GM19099 (cell line): ENCODE data around the gene AIMP1.

Experiments used
- POLR2A ChIP-seq: IDR thresholded peaks from 3 replicates; pipeline ENCODE4 v1.6.1; 2011; ENCODE audit warnings: low read depth; ENCODE audit not compliant: insufficient read length; ENCODE audit errors: extremely low read depth

AIMP1 gene

GRCh38 chr4:106315968-106316772, at the start of gene AIMP1, which contains the start of gene TBCK:
Gene AIMP1 (plus strand): TSS chr4:106316550. CDS start chr4:106325010, 8,460 bp downstream.
Gene TBCK (minus strand): TSS chr4:106316209. CDS start chr4:106308960, 7,249 bp downstream.
- TF ChIP-seq POLR2A = peak; percentile 86

GRCh38 chr4:106268786-106269185, 47.6 kb upstream of the AIMP1 start:
- TF ChIP-seq POLR2A = no peak

GRCh38 chr4:106269711-106270110, 46.6 kb upstream of the AIMP1 start:
- no peak for TF ChIP-seq POLR2A

- TF ChIP-seq POLR2A = no peak
Measured at GRCh38 chr4:106270736-106271135, 45.6 kb upstream of the AIMP1 start.

GRCh38 chr4:106273831-106274230, 42.5 kb upstream of the AIMP1 start:
- TF ChIP-seq POLR2A = no peak

DNA sequence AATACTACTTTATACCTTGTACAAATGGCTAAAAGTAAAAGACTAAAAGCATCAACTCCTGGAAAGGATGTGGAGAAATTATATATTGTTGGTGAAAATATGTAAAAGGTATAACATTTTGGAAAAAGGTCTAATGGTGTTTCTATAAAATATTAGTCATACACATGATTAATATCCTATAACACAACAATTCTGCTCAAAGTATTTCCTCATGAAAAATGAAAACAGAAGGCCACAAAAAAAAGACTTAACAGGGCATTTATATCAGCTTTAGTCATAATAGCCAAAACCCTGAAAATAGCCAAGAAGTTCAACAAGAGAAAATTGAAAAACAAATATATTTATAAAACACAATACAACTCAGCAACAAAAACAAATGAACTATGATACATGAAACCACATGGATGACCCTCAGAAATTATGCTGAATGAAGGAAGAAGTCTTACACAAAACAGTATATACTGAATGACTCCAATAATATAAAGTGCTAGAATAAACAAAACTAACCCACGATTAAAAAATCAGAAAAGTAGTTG, 39.1 kb upstream of the AIMP1 start:
- TF ChIP-seq POLR2A = no peak

DNA sequence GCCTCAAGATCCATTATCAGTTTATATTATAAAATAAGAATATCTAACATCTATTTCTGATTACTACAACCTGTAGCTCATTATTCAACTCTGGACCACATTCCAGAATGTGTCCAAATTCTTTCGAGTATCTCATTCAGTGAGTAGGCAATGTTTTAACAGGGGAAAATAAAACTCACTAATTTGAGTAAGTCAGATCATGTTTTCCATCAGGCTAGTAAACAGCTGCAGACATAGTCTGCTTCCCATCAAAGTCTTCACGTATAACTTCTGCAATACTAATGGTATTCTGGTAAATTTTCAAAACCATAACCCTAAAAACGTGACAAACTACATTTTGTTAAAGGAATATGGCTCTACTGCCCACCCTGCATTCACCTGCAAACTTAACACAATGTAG, 32.1 kb upstream of the AIMP1 start:
- no peak for TF ChIP-seq POLR2A

DNA sequence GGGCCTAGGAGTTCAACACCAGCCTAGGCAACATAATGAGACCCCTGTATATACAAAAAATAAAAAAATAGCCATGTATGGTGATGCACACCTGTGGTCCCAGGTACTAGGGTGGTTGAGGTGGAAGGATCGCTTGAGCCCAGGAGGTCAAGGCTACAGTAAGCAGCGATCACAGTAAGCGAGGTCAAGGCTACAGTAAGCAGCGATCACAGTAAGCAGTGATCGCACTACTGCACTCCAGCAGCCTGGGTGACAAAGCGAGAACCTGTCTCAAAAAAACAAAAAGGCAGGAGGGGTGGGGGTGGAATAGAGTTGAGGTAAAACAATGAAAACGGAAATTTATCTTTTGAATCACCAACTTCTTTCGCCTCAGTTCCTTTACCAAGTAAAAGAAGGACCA, 29.7 kb upstream of the AIMP1 start:
- no peak for TF ChIP-seq POLR2A

DNA sequence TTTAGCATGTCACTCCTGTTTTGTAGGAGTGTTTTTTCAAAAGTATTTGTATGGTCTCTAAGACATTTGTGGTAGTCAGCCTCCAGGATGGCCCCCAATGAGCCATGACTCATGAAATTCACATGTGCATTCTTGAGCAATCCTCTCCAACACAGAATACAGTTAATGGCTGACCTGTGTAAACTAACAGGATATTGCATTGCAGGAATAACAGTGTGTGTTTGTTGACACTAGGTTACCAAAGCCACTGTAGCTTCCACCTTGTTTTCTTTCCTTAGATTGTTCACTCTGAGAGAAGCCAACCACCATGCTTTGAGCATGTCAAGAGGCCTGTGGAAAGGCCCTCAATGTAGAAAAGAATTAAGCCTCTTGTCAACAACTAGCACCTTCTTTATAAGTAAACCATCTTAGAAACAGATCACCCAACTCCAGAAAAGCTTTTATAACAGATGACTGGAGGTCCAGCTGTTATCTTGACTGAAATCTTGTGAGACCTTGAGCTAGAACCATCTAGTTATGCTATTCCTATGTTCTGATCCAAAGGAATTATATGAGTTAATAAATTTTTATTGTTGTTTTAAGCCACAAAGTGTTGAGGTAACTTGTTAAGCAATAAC, 28.9 kb upstream of the AIMP1 start:
- TF ChIP-seq POLR2A = no peak

DNA sequence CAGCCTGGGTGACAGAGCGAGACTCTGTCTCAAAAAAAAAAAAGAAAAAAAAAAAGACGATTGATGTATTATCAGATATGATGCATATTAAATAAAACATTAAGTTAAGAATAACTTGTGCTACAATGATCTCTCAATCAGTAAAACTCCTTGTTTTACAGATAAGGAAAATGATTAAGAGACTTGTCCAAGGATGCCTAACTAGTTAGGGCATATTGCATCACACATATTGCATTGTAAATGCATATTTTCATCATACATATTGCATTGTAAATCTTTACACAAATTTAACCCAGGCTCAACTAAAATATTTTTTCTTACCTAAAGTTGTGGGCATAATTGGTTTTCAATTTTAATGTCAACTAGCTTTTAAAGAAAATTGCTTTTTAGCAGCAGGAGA, 26.6 kb upstream of the AIMP1 start:
- TF ChIP-seq POLR2A = no peak

DNA sequence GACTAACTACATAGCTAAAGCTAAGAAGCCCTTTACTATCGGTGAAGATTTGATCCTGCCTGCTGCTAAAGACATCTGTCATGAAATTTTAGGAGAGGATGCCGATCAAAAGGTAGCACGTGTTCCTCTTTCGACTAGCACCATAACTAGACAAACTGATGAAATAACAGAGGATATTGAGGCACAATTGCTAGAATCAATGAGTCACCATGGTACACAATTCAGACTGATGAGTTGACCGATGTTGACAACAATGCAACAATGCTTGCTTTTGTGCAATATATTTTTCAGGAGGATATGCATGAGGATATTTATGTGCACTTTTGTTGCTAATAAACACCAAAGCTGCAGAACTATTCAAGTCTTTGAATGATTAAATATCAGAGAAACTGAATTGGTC, 24.7 kb upstream of the AIMP1 start:
- TF ChIP-seq POLR2A = no peak

- no peak for TF ChIP-seq POLR2A
Measured at GRCh38 chr4:106294062-106294461, 22.3 kb upstream of the AIMP1 start.

GRCh38 chr4:106297245-106298035, 18.9 kb upstream of the AIMP1 start:
- TF ChIP-seq POLR2A = no peak

GRCh38 chr4:106299977-106300376, 16.4 kb upstream of the AIMP1 start:
- no peak for TF ChIP-seq POLR2A

GRCh38 chr4:106301393-106302061, 14.8 kb upstream of the AIMP1 start:
- no peak for TF ChIP-seq POLR2A
